H1 (cell line): Measurements from ENCODE around the gene HMCN2. TPM values are rescaled to one million over a fixed set of nuclear protein-coding genes. Genes with fewer than 3 reads are reported as not detected.

Source experiments
- CTCF ChIA-PET: fragments of 300-600 bp; sonication (Branson Sonifier 250); formaldehyde crosslinking; loops from one replicate; lab custom pipeline; 2021; ENCODE audit not compliant: partially characterized antibody; lab: Charles Lee
- POLR2A ChIA-PET: fragments of 300-600 bp; sonication (Branson Sonifier 250); formaldehyde crosslinking; loops from one replicate; lab custom pipeline; 2021; ENCODE audit warnings: inconsistent platforms; ENCODE audit not compliant: partially characterized antibody; lab: Charles Lee
- DNase-seq, 2 experiments: peaks; one replicate each; pipeline versions ENCODE4 v3.0.0 to v3.0.0-alpha.2; 2010 to 2022; ENCODE audit warnings: low spot score in 2 of 2, low read depth in 1 of 2, mixed read lengths in 1 of 2
- FAIRE-seq: peaks from 2 replicates; lab custom pipeline; 2011; peaks lifted over from hg19 to GRCh38; lab: Jason Lieb, UNC
- H2AFZ ChIP-seq: 2 replicates; pipeline ENCODE4 v1.8.1; 2012; ENCODE audit warnings: low read length, inconsistent platforms
- H2AK5ac ChIP-seq: 2 replicates; pipeline ENCODE4 v1.6.1; 2013; ENCODE audit warnings: low read depth, low read length
- H2BK120ac ChIP-seq: replicated peaks from 2 replicates; pipeline ENCODE3; 2013; ENCODE audit warnings: low read depth, low read length, inconsistent platforms
- H2BK12ac ChIP-seq: 2 replicates; pipeline ENCODE4 v1.6.1; 2013; ENCODE audit warnings: low read depth, low read length
- H2BK15ac ChIP-seq: 2 replicates; pipeline ENCODE4 v1.6.1; 2013; ENCODE audit warnings: low read length
- H2BK20ac ChIP-seq: 2 replicates; pipeline ENCODE4 v1.6.1; 2013; ENCODE audit warnings: low read length
- H2BK5ac ChIP-seq: 2 replicates; pipeline ENCODE4 v1.6.1; 2013; ENCODE audit warnings: low read depth, low read length
- H3K14ac ChIP-seq: 2 replicates; pipeline ENCODE4 v1.6.1; 2013; ENCODE audit warnings: inconsistent platforms; ENCODE audit not compliant: insufficient read length
- H3K18ac ChIP-seq: 2 replicates; pipeline ENCODE4 v1.6.1; 2013; ENCODE audit warnings: low read length; ENCODE audit errors: extremely low read depth
- H3K23ac ChIP-seq: 2 replicates; pipeline ENCODE4 v1.6.1; 2013; ENCODE audit warnings: inconsistent platforms; ENCODE audit not compliant: insufficient read length
- H3K23me2 ChIP-seq: 2 replicates; pipeline ENCODE4 v1.6.1; 2013; ENCODE audit warnings: low read depth, low read length
- H3K27ac ChIP-seq: 2 replicates; pipeline ENCODE4 v1.6.1; 2011; ENCODE audit warnings: low read depth, low read length, inconsistent platforms
- H3K27me3 ChIP-seq, 4 experiments: replicated peaks in 1 of 4; 1 replicate in 1 of 4; 2 replicates in 3 of 4; pipeline versions ENCODE4 v1.6.1 to v1.8.1; 2011 to 2013; ENCODE audit warnings: low read length in 3 of 4, mild to moderate bottlenecking in 3 of 4, inconsistent platforms in 2 of 4, mixed read lengths in 2 of 4, moderate library complexity in 1 of 4; ENCODE audit not compliant: control insufficient read depth in 3 of 4, insufficient read depth in 3 of 4; ENCODE audit errors: extremely low read depth in 1 of 4
- H3K36me3 ChIP-seq, 4 experiments: 2 replicates each; pipeline versions ENCODE4 v1.6.1 to v1.8.1; 2011 to 2013; ENCODE audit warnings: mild to moderate bottlenecking in 4 of 4, low read length in 3 of 4, moderate library complexity in 2 of 4, control low read depth in 1 of 4, inconsistent platforms in 1 of 4; ENCODE audit not compliant: insufficient read depth in 4 of 4, control insufficient read depth in 2 of 4
- H3K4ac ChIP-seq: replicated peaks from 2 replicates; pipeline ENCODE3; 2013; ENCODE audit warnings: low read length, low read depth, mixed read lengths, inconsistent platforms; ENCODE audit not compliant: insufficient read length
- H3K4me1 ChIP-seq, 4 experiments: replicated peaks in 1 of 4; 1 replicate in 1 of 4; 2 replicates in 3 of 4; pipeline versions ENCODE4 v1.6.1 to v1.8.1; 2011 to 2013; ENCODE audit warnings: low read length in 3 of 4, inconsistent platforms in 2 of 4, mixed read lengths in 1 of 4; ENCODE audit not compliant: insufficient read depth in 4 of 4, control insufficient read depth in 3 of 4
- H3K4me2 ChIP-seq, 2 experiments: 2 replicates each; pipeline versions ENCODE4 v1.6.1 to v1.8.1; 2011 to 2013; ENCODE audit warnings: low read depth in 2 of 2, low read length in 2 of 2, control low read depth in 1 of 2, inconsistent platforms in 1 of 2, mild to moderate bottlenecking in 1 of 2; ENCODE audit not compliant: insufficient read depth in 1 of 2
- H3K4me3 ChIP-seq, 4 experiments: fragments of 200-600, 300-600 bp in 1 of 4; sonication (generic), shearing (Covaris generic), sonication (Bioruptor Twin) in 1 of 4; 2 replicates each; pipeline versions ENCODE4 v1.5.1 to v1.8.1; 2011 to 2016; ENCODE audit warnings: low read length in 4 of 4, low read depth in 3 of 4, control low read depth in 2 of 4, inconsistent platforms in 2 of 4, mild to moderate bottlenecking in 2 of 4, mixed read lengths in 1 of 4, moderate library complexity in 1 of 4; ENCODE audit not compliant: insufficient read depth in 2 of 4; ENCODE audit errors: extremely low read depth in 1 of 4
- H3K56ac ChIP-seq: replicated peaks from 2 replicates; pipeline ENCODE3; 2013; ENCODE audit warnings: low read depth, mild to moderate bottlenecking, mixed read lengths, low read length, inconsistent platforms; ENCODE audit not compliant: insufficient read length
- H3K79me1 ChIP-seq: 2 replicates; pipeline ENCODE4 v1.6.1; 2013; ENCODE audit warnings: low read depth, low read length, control low read depth
- H3K79me2 ChIP-seq, 2 experiments: 2 replicates each; pipeline versions ENCODE4 v1.6.1 to v1.8.1; 2012 to 2013; ENCODE audit warnings: low read length in 2 of 2, mild to moderate bottlenecking in 2 of 2, inconsistent platforms in 1 of 2; ENCODE audit not compliant: insufficient read depth in 2 of 2, control insufficient read depth in 1 of 2
- H3K9ac ChIP-seq, 4 experiments: replicated peaks in 1 of 4; 1 replicate in 1 of 4; 2 replicates in 3 of 4; pipeline versions ENCODE4 v1.6.1 to v1.8.1; 2011 to 2013; ENCODE audit warnings: low read depth in 3 of 4, low read length in 3 of 4, control low read depth in 2 of 4, mild to moderate bottlenecking in 2 of 4, moderate library complexity in 2 of 4, inconsistent platforms in 1 of 4; ENCODE audit errors: extremely low read depth in 1 of 4
- H3K9me3 ChIP-seq, 2 experiments: 2 replicates each; pipeline versions ENCODE4 v1.6.1 to v1.8.1; 2012 to 2013; ENCODE audit warnings: mild to moderate bottlenecking in 2 of 2, moderate library complexity in 2 of 2, control low read depth in 1 of 2, inconsistent platforms in 1 of 2, low read depth in 1 of 2, low read length in 1 of 2, mixed read lengths in 1 of 2; ENCODE audit not compliant: insufficient read depth in 2 of 2
- H4K20me1 ChIP-seq, 2 experiments: replicated peaks in 1 of 2; 2 replicates each; pipeline versions ENCODE3 to v1.8.1; 2011 to 2013; ENCODE audit warnings: inconsistent platforms in 2 of 2, low read length in 2 of 2, mild to moderate bottlenecking in 1 of 2; ENCODE audit not compliant: insufficient read depth in 2 of 2, control insufficient read depth in 1 of 2
- H4K5ac ChIP-seq: 2 replicates; pipeline ENCODE4 v1.6.1; 2013; ENCODE audit warnings: low read length, low read depth, mixed read lengths, inconsistent platforms; ENCODE audit not compliant: insufficient read length
- H4K8ac ChIP-seq: 2 replicates; pipeline ENCODE4 v1.8.0; 2013; ENCODE audit warnings: mild to moderate bottlenecking, moderate library complexity, low read length, inconsistent platforms; ENCODE audit not compliant: insufficient read depth; ENCODE audit errors: extremely low read depth
- H4K91ac ChIP-seq: replicated peaks from 2 replicates; pipeline ENCODE3; 2013; ENCODE audit warnings: low read length, mixed read lengths, inconsistent platforms; ENCODE audit not compliant: insufficient read length
- CBX5 ChIP-seq: fragments of 300-800, 300-1000 bp; sonication (generic); IDR thresholded peaks from 2 replicates; pipeline ENCODE4 v1.7.1; 2016; ENCODE audit warnings: antibody characterized with exemption, low read length, low read depth
- CHD2 ChIP-seq: IDR thresholded peaks from 2 replicates; pipeline ENCODE4 v1.6.1; 2012; ENCODE audit warnings: low read length, improper control_type of control experiment
- EGR1 ChIP-seq: IDR thresholded peaks from 2 replicates; pipeline ENCODE4 v1.6.1; 2011; ENCODE audit warnings: low read depth, low read length, borderline replicate concordance
- MAFK ChIP-seq: IDR thresholded peaks from 2 replicates; pipeline ENCODE4 v1.6.1; 2012; ENCODE audit warnings: low read depth, mild to moderate bottlenecking, improper control_type of control experiment, low read length
- SIN3A ChIP-seq, 2 experiments: IDR thresholded peaks in 1 of 2; conservative IDR thresholded peaks in 1 of 2; 2 replicates each; pipeline ENCODE4 v1.6.1; 2011 to 2012; ENCODE audit warnings: low read length in 2 of 2, improper control_type of control experiment in 1 of 2, low read depth in 1 of 2, mild to moderate bottlenecking in 1 of 2
- SP4 ChIP-seq: IDR thresholded peaks from 2 replicates; pipeline ENCODE4 v1.6.1; 2012; ENCODE audit warnings: low read length, inconsistent platforms
- TAF7 ChIP-seq: optimal IDR thresholded peaks from 2 replicates; pipeline ENCODE3; 2011; ENCODE audit warnings: low read depth, mild to moderate bottlenecking, inconsistent platforms, low read length, moderate library complexity, borderline replicate concordance
- TCF12 ChIP-seq: IDR thresholded peaks from 2 replicates; pipeline ENCODE4 v1.6.1; 2011; ENCODE audit warnings: low read depth, mild to moderate bottlenecking, low read length
- ZNF274 ChIP-seq: IDR thresholded peaks from 2 replicates; pipeline ENCODE4 v1.7.0; 2012; ENCODE audit warnings: low read length, borderline replicate concordance; ENCODE audit errors: extremely low read depth
- WGBS, 2 experiments: shearing (Covaris generic) in 1 of 2; methylation state at CpG; one replicate each; pipeline versions ENCODE4 v1.1.6 to v1.1.7; 2013 to 2015; ENCODE audit warnings: low lambda C conversion rate in 2 of 2, mixed read lengths in 2 of 2, inconsistent platforms in 1 of 2, low coverage in 1 of 2, missing lambda C conversion rate in 1 of 2; ENCODE audit not compliant: insufficient replicate concordance in 2 of 2, insufficient coverage in 1 of 2, insufficient read length in 1 of 2; ENCODE audit errors: extremely low coverage in 1 of 2, missing lambda C conversion rate in 1 of 2; 5-methylcytosine and 5-hydroxymethylcytosine counted together
- polyA plus RNA-seq, 7 experiments: library from polyadenylated mRNA; depleted of rRNA in 3 of 7; stranded (reverse) in 5 of 7; unstranded in 2 of 7; fragments of >200 nt in 5 of 7; fragments of 200-250 nt in 2 of 7; gene quantifications; 1 replicate in 5 of 7; 2 replicates in 1 of 7; 4 replicates in 1 of 7; pipeline versions ENCODE4 v1.2.1 to v1.2.3, GENCODE V29; 2011 to 2013; ENCODE audit warnings: missing spikeins in 2 of 7, mixed read lengths in 2 of 7
- total RNA-seq: library from RNA; stranded (reverse); fragmentation: NEBNext Ultra II Directional; extraction: Animal tissue kit (Norgen Biotek cat#: 25700); gene quantifications from 2 replicates; pipeline ENCODE4 v1.2.1, GENCODE V29; 2021

The HMCN2 gene
- total and polyA plus RNA-seq, 2 of the 8 experiments (the other 6 are each of a cell fraction or from before 2014, with no cell fraction given), result 5.0 to 9.1 TPM

DNA sequence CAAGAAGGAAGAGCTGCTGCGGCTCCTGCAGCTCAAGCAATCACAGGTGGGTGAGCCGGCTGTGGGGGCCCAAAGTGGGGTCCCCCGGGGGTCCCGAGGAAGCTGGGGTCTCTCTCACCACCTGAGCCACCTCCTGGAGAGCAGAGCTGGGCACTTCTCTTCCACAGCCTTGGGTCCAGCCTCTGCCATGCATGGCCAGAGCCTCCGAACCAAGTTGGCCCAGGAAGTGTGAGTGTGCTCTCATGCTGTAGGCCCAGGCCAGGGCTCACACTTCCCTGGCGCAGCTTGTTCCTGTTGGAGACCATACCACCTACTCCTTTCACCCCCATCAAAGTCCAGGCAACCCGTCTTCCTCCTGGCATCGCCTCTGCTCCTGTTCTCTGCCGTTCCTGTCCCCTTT, 19.7 kb downstream of the HMCN2 start:
- FAIRE-seq, result no peak
- CTCF ChIA-PET, result interaction anchor here (0.6 to 1.6 kb wide), 5 partner anchors 17 to 66 kb away, joined by 3 to 6 read pairs (median 5); no protein-coding TSS in a partner anchor
- H3K27me3 ChIP-seq, result no peaks in the 10 kb centered on the region

More for the DNA sequence above, 19.7 kb downstream of the HMCN2 start:
- Histone ChIP-seq H3K4me1 (peaks cover 0 to 15% (median 8%) of the 10 kb centered on the region in 4 experiments; a peak in 5 of 7 replicates), H2BK15ac (no peak overlapping the region), H3K14ac (no peak overlapping the region), H3K18ac (no peak overlapping the region), H3K4me3 (no peak overlapping the region), H3K56ac (no peak overlapping the region), H3K4me2 (no peak overlapping the region), H3K79me1 (no peaks in the 10 kb centered on the region), H3K9ac (no peak overlapping the region), H4K5ac (no peak overlapping the region), H2AK5ac (no peak overlapping the region), H2BK120ac (no peak overlapping the region), H3K9me3 (no peaks in the 10 kb centered on the region), H3K23me2 (no peaks in the 10 kb centered on the region), H3K4ac (no peak overlapping the region), H4K8ac (no peak overlapping the region), H3K79me2 (no peaks in the 10 kb centered on the region), H4K91ac (no peak overlapping the region), H3K36me3 (0 out of 8 replicates have a peak, but pooled peaks cover 0 to 3% (median 0%) of the 10 kb centered on the region in 4 experiments), H2BK5ac (no peak overlapping the region), H3K27ac (no peak overlapping the region), H2BK20ac (no peak overlapping the region), H3K23ac (no peak overlapping the region), H4K20me1 (no peaks in the 10 kb centered on the region), H2BK12ac (no peak overlapping the region), H2AFZ (no peak overlapping the region)
- 74% methylated on average over 9 of the region's 9 CpGs; no CpG with 5 or more reads in 1 of the 2 experiments for WGBS, 2 experiments
- TF ChIP-seq SP4, result no peak
- no peak for TF ChIP-seq SIN3A (conservative IDR thresholded peaks at IDR 0.05 in 1 of 2, IDR thresholded peaks at IDR 0.05 in 1 of 2; ENCODE audit: low read depth in 1 of 2, low read length in 2 of 2)
- no peak for TF ChIP-seq MAFK
- TF ChIP-seq EGR1, result no peak
- no peak for TF ChIP-seq TAF7
- no peak for TF ChIP-seq TCF12
- TF ChIP-seq CHD2, result no peak
- no peak for TF ChIP-seq CBX5
- TF ChIP-seq ZNF274, result no peak
- no peak for DNase-seq
- POLR2A ChIA-PET, result no interaction called here
